ENCODE measurements around the gene WDFY2. TPM values are rescaled to one million over a fixed set of nuclear protein-coding genes. Genes with fewer than 3 reads are reported as not detected.

The WDFY2 gene
- total RNA-seq, 3 donors from 2014 or later (not counting 1 experiment from before 2014, with no cell fraction given) = 29.5 to 32.1 (median 31.3) TPM

GRCh38 chr13:51784097-51784496 lies 199.8 kb downstream of the WDFY2 start:
- H3K4me3 Mint-ChIP-seq = no peak overlapping the region
- Histone ChIP-seq H3K27me3 (ENCODE audit: control insufficient read depth, insufficient read depth, low read length) (no peaks in the 10 kb centered on the region), H3K9me3 (ENCODE audit: control insufficient read depth, insufficient read depth, low read length) (no peaks in the 10 kb centered on the region), H3K4me1 (ENCODE audit: control insufficient read depth, insufficient read depth, low read length) (no peaks in the 10 kb centered on the region), H3K4me3 (ENCODE audit: low read length) (no peak overlapping the region), H3K36me3 (ENCODE audit: control insufficient read depth, insufficient read depth, low read length) (no peaks in the 10 kb centered on the region), H3K27ac (ENCODE audit: low read length) (no peak overlapping the region)
- peaks cover 0 to 17% of the 10 kb centered on the region in 2 donors for H3K4me1 Mint-ChIP-seq
- no peak for TF ChIP-seq CTCF (IDR thresholded peaks at IDR 0.05)
- intact Hi-C loops (cut with micrococcal nuclease) = no loop called here
- H3K27me3 Mint-ChIP-seq (ENCODE audit: low read depth in 2 of 2) = no peaks in the 10 kb centered on the region
- 91% methylated on average over 1 of the region's 1 CpG for WGBS (ENCODE audit: insufficient coverage)
- ATAC-seq (no peak), DNase-seq (no peak)
- H3K27ac Mint-ChIP-seq = peak overlapping the region; percentile 34 to 45
- no peaks in the 10 kb centered on the region for H3K36me3 Mint-ChIP-seq
- no peaks in the 10 kb centered on the region for H3K9me3 Mint-ChIP-seq

GRCh38 chr13:51785712-51786424 lies 201.6 kb downstream of the WDFY2 start:
- Histone ChIP-seq H3K4me1 (ENCODE audit: control insufficient read depth, insufficient read depth, low read length) (no peaks in the 10 kb centered on the region), H3K9me3 (ENCODE audit: control insufficient read depth, insufficient read depth, low read length) (no peaks in the 10 kb centered on the region), H3K27ac (ENCODE audit: low read length) (no peak overlapping the region), H3K36me3 (ENCODE audit: control insufficient read depth, insufficient read depth, low read length) (no peaks in the 10 kb centered on the region), H3K4me3 (ENCODE audit: low read length) (no peak overlapping the region), H3K27me3 (ENCODE audit: control insufficient read depth, insufficient read depth, low read length) (no peaks in the 10 kb centered on the region)
- DNase-seq (no peak), ATAC-seq (peak; percentile 62 to 88 (median 76))
- Mint-ChIP-seq H3K36me3 (no peaks in the 10 kb centered on the region), H3K27ac (peak overlapping the region in 1 of 2 donors; percentile 20), H3K27me3 (ENCODE audit: low read depth in 2 of 2) (no peaks in the 10 kb centered on the region), H3K4me1 (peaks cover 0 to 14% of the 10 kb centered on the region in 2 donors), H3K4me3 (no peak overlapping the region), H3K9me3 (no peaks in the 10 kb centered on the region)
- no peak for TF ChIP-seq CTCF (IDR thresholded peaks at IDR 0.05)
- intact Hi-C loops (cut with micrococcal nuclease) = loop anchor here (1.0 kb wide), 1 partner anchor 16 kb away; no protein-coding TSS in a partner anchor
- 75% methylated on average over 12 of the region's 12 CpGs for WGBS (ENCODE audit: insufficient coverage)

GRCh38 chr13:51786425-51787265 lies 202.4 kb downstream of the WDFY2 start:
- TF ChIP-seq CTCF (IDR thresholded peaks at IDR 0.05) = no peak
- H3K27me3 ChIP-seq (ENCODE audit: control insufficient read depth, insufficient read depth, low read length) = no peaks in the 10 kb centered on the region
- no peaks in the 10 kb centered on the region for H3K9me3 Mint-ChIP-seq
- no peaks in the 10 kb centered on the region for H3K36me3 Mint-ChIP-seq
- H3K27ac ChIP-seq (ENCODE audit: low read length) = no peak overlapping the region
- intact Hi-C loops (cut with micrococcal nuclease) = loop anchor here (1.0 kb wide), 1 partner anchor 16 kb away; no protein-coding TSS in a partner anchor
- H3K4me1 ChIP-seq (ENCODE audit: control insufficient read depth, insufficient read depth, low read length) = no peaks in the 10 kb centered on the region
- no peaks in the 10 kb centered on the region for H3K9me3 ChIP-seq (ENCODE audit: control insufficient read depth, insufficient read depth, low read length)
- H3K27ac Mint-ChIP-seq = peak overlapping the region in 1 of 2 donors; percentile 7
- ATAC-seq (no peak), DNase-seq (no peak)
- H3K36me3 ChIP-seq (ENCODE audit: control insufficient read depth, insufficient read depth, low read length) = no peaks in the 10 kb centered on the region
- peaks cover 0 to 14% of the 10 kb centered on the region in 2 donors for H3K4me1 Mint-ChIP-seq
- whole genome bisulfite sequencing (ENCODE audit: insufficient coverage) = 94% methylated on average over 9 of the region's 10 CpGs
- H3K4me3 ChIP-seq (ENCODE audit: low read length) = no peak overlapping the region
- H3K27me3 Mint-ChIP-seq (ENCODE audit: low read depth in 2 of 2) = no peaks in the 10 kb centered on the region
- no peak overlapping the region for H3K4me3 Mint-ChIP-seq
